HCT116 (cell line): ENCODE data around the gene USP28. TPM values are rescaled to one million over a fixed set of nuclear protein-coding genes. Genes with fewer than 3 reads are reported as not detected.

ENCODE experiments used
- ATAC-seq: fragments of 200-7000 bp; cut with Tn5 transposase; 2 replicates; pipeline ENCODE4 v1.9.1; 2020; ENCODE audit warnings: mild to moderate bottlenecking, moderate library complexity
- BruUV-seq: library from RNA; stranded (reverse); fragments of 400-500 nt; replicated peaks from 2 replicates; lab custom pipeline; 2021; lab: Mats Ljungman, UMichigan
- CTCF ChIA-PET: fragments of 300-600 bp; sonication (Branson Sonifier 250); formaldehyde crosslinking; loops from one replicate; lab custom pipeline; 2021; ENCODE audit warnings: antibody characterized with exemption; lab: Charles Lee
- POLR2A ChIA-PET: fragments of 300-600, 350-600 bp; sonication (Branson Sonifier 250); formaldehyde crosslinking; loops from one replicate; lab custom pipeline; 2021; ENCODE audit warnings: antibody characterized with exemption; lab: Charles Lee
- RAD21 ChIA-PET, 2 experiments: fragments of 300-600 bp; sonication (Branson Sonifier 250); formaldehyde crosslinking; loops; one replicate each; lab custom pipeline; 2023; ENCODE audit warnings: low total read pairs in 2 of 2; ENCODE audit not compliant: uncharacterized antibody in 2 of 2, unreplicated experiment in 2 of 2, low non-redundant PET in 1 of 2; lab: Charles Lee
- DNase-seq: peaks from one replicate; pipeline ENCODE4 v3.0.0-alpha.2; 2010; ENCODE audit warnings: low read depth, low spot score
- H2AFZ ChIP-seq: fragments of 200-600 bp; shearing (Covaris generic), sonication (generic); 2 replicates; pipeline ENCODE4 v1.6.1; 2017; ENCODE audit warnings: low read depth, mixed run types, mixed read lengths, antibody characterized with exemption, low read length; ENCODE audit not compliant: poor library complexity, severe bottlenecking
- H3K27ac ChIP-seq: 2 replicates; pipeline ENCODE4 v1.5.1; 2012; ENCODE audit warnings: low read depth, low read length
- H3K27me3 ChIP-seq: fragments of 200-600 bp; sonication (generic); 2 replicates; pipeline ENCODE4 v1.6.1; 2016; ENCODE audit warnings: mixed run types, low read length, mixed read lengths; ENCODE audit not compliant: insufficient read depth
- H3K36me3 ChIP-seq, 2 experiments: fragments of 200-500 bp in 1 of 2; fragments of 200-600 bp in 1 of 2; sonication (Bioruptor generic) in 1 of 2; sonication (generic) in 1 of 2; 2 replicates each; pipeline versions ENCODE4 v1.5.1 to v1.6.1; 2014 to 2016; ENCODE audit warnings: low read length in 2 of 2, inconsistent platforms in 1 of 2, mixed read lengths in 1 of 2, mixed run types in 1 of 2; ENCODE audit not compliant: insufficient read depth in 2 of 2, control insufficient read depth in 1 of 2
- H3K4me1 ChIP-seq, 2 experiments: fragments of 200-600 bp in 1 of 2; sonication (generic) in 1 of 2; 2 replicates each; pipeline versions ENCODE4 v1.5.1 to v1.6.1; 2012 to 2017; ENCODE audit warnings: low read length in 2 of 2, inconsistent platforms in 1 of 2, mild to moderate bottlenecking in 1 of 2, mixed read lengths in 1 of 2, mixed run types in 1 of 2, moderate library complexity in 1 of 2; ENCODE audit not compliant: insufficient read depth in 2 of 2, control insufficient read depth in 1 of 2
- H3K4me2 ChIP-seq: fragments of 200-600 bp; sonication (generic); 2 replicates; pipeline ENCODE4 v1.6.1; 2017; ENCODE audit warnings: mixed run types, low read length, mixed read lengths
- H3K4me3 ChIP-seq, 2 experiments: fragments of 200-600 bp in 1 of 2; sonication (generic) in 1 of 2; replicated peaks in 1 of 2; 2 replicates each; pipeline ENCODE4 v1.5.1; 2011 to 2016; ENCODE audit warnings: low read length in 2 of 2, control low read depth in 1 of 2, low read depth in 1 of 2, mild to moderate bottlenecking in 1 of 2, mixed read lengths in 1 of 2, mixed run types in 1 of 2
- H3K79me2 ChIP-seq: fragments of 200-600 bp; sonication (generic); 2 replicates; pipeline ENCODE4 v1.6.1; 2017; ENCODE audit warnings: mild to moderate bottlenecking, mixed run types, low read length, moderate library complexity, mixed read lengths; ENCODE audit not compliant: insufficient read depth
- H3K9ac ChIP-seq: fragments of 200-600 bp; sonication (generic); 2 replicates; pipeline ENCODE4 v1.6.1; 2016; ENCODE audit warnings: low read length, mixed read lengths
- H3K9me2 ChIP-seq: fragments of 200-600 bp; sonication (generic), shearing (Covaris generic); 2 replicates; pipeline ENCODE4 v1.6.1; 2017; ENCODE audit warnings: mixed run types, mild to moderate bottlenecking, moderate library complexity; ENCODE audit not compliant: insufficient read depth
- H3K9me3 ChIP-seq, 2 experiments: fragments of 200-500 bp in 1 of 2; fragments of 200-600 bp in 1 of 2; sonication (Bioruptor generic) in 1 of 2; sonication (generic) in 1 of 2; 2 replicates each; pipeline ENCODE4 v1.6.1; 2014 to 2017; ENCODE audit warnings: low read length in 2 of 2, mixed read lengths in 2 of 2, inconsistent platforms in 1 of 2, low read depth in 1 of 2, mild to moderate bottlenecking in 1 of 2, mixed run types in 1 of 2, moderate library complexity in 1 of 2; ENCODE audit not compliant: control insufficient read depth in 1 of 2, insufficient read depth in 1 of 2
- H4K20me1 ChIP-seq: fragments of 200-600 bp; sonication (generic), shearing (Covaris generic); 2 replicates; pipeline ENCODE4 v1.6.1; 2017; ENCODE audit warnings: mixed run types, mild to moderate bottlenecking, moderate library complexity; ENCODE audit not compliant: insufficient read depth
- ATF3 ChIP-seq: IDR thresholded peaks from 2 replicates; pipeline ENCODE4 v1.6.1; 2012
- CBX3 ChIP-seq: IDR thresholded peaks from 2 replicates; pipeline ENCODE4 v1.6.1; 2012; ENCODE audit warnings: low read depth
- CEBPB ChIP-seq: IDR thresholded peaks from 2 replicates; pipeline ENCODE4 v1.6.1; 2012; ENCODE audit warnings: low read depth
- CTCF ChIP-seq, 3 experiments: fragments of 200-600 bp in 1 of 3; sonication (generic) in 1 of 3; IDR thresholded peaks in 2 of 3; conservative IDR thresholded peaks in 1 of 3; 2 replicates each; pipeline ENCODE4 v1.5.1; 2012 to 2017; ENCODE audit warnings: low read depth in 2 of 3, low read length in 2 of 3, antibody characterized with exemption in 1 of 3, borderline replicate concordance in 1 of 3, control low read depth in 1 of 3, mild to moderate bottlenecking in 1 of 3, mixed read lengths in 1 of 3, mixed run types in 1 of 3, moderate library complexity in 1 of 3; ENCODE audit not compliant: insufficient read depth in 1 of 3
- ELF1 ChIP-seq: IDR thresholded peaks from 2 replicates; pipeline ENCODE4 v1.6.1; 2012; ENCODE audit warnings: low read depth, borderline replicate concordance
- FOSL1 ChIP-seq: IDR thresholded peaks from 2 replicates; pipeline ENCODE4 v1.6.1; 2012; ENCODE audit warnings: low read depth
- JUND ChIP-seq: IDR thresholded peaks from 2 replicates; pipeline ENCODE4 v1.6.1; 2012
- MAX ChIP-seq: IDR thresholded peaks from 2 replicates; pipeline ENCODE4 v1.6.1; 2012
- POLR2AphosphoS5 ChIP-seq: IDR thresholded peaks from 2 replicates; pipeline ENCODE4 v1.6.1; 2011; ENCODE audit warnings: mild to moderate bottlenecking, low read depth, low read length, moderate library complexity
- SIN3A ChIP-seq: IDR thresholded peaks from 2 replicates; pipeline ENCODE4 v1.6.1; 2012; ENCODE audit warnings: low read depth
- SP1 ChIP-seq: IDR thresholded peaks from 2 replicates; pipeline ENCODE4 v1.6.1; 2012; ENCODE audit warnings: low read depth
- SRF ChIP-seq: IDR thresholded peaks from 2 replicates; pipeline ENCODE4 v1.6.1; 2012; ENCODE audit warnings: low read depth
- TCF7L2 ChIP-seq: IDR thresholded peaks from 2 replicates; pipeline ENCODE4 v1.7.0; 2011; ENCODE audit warnings: borderline replicate concordance, inconsistent platforms; ENCODE audit not compliant: insufficient read depth, insufficient read length; ENCODE audit errors: extremely low read depth
- YY1 ChIP-seq: IDR thresholded peaks from 2 replicates; pipeline ENCODE4 v1.6.1; 2011; ENCODE audit warnings: low read length, low read depth, moderate library complexity, mild to moderate bottlenecking; ENCODE audit not compliant: insufficient replicate concordance; ENCODE audit errors: extremely low read depth
- ZBTB33 ChIP-seq: IDR thresholded peaks from 2 replicates; pipeline ENCODE4 v1.6.1; 2011; ENCODE audit warnings: mild to moderate bottlenecking, low read length, moderate library complexity; ENCODE audit not compliant: insufficient replicate concordance; ENCODE audit errors: extremely low read depth
- ZFX ChIP-seq: fragments of 450-650 bp; IDR thresholded peaks from 2 replicates; pipeline ENCODE4 v1.6.1; 2017
- ZNF274 ChIP-seq: fragments of 200-500 bp; sonication (Bioruptor generic); IDR thresholded peaks from 2 replicates; pipeline ENCODE4 v1.6.1; 2014; ENCODE audit warnings: mild to moderate bottlenecking, low read depth, low read length, inconsistent platforms
- intact Hi-C: fragments of 100-400 bp; cut with micrococcal nuclease; formaldehyde crosslinking; loops from 2 replicates; pipeline ENCODE4 v1.10.0; 2022
- total RNA-seq: library from RNA; stranded (reverse); gene quantifications from one replicate; pipeline ENCODE4 v1.2.1, GENCODE V29; 2021; ENCODE audit not compliant: unreplicated experiment

Gene USP28
- total RNA-seq, 1 experiment from 2014 or later, result 23.5 TPM

GRCh38 chr11:113828191-113828590, 47.2 kb downstream of the USP28 start:
- no peak overlapping the region for H3K27ac ChIP-seq
- no peaks in the 10 kb centered on the region for H3K27me3 ChIP-seq
- no peaks in the 10 kb centered on the region for H3K9me3 ChIP-seq
- no peak overlapping the region for H3K9ac ChIP-seq
- peaks cover 3% of the 10 kb centered on the region in 2 experiments; a peak in 3 of 4 replicates for H3K36me3 ChIP-seq
- H4K20me1 ChIP-seq, result no peaks in the 10 kb centered on the region
- H3K9me2 ChIP-seq, result no peaks in the 10 kb centered on the region
- intact Hi-C loops, result no loop called here
- DNase-seq, result no peak
- TF ChIP-seq TCF7L2, result no peak
- no peak for TF ChIP-seq SP1
- no peak for TF ChIP-seq ZFX
- TF ChIP-seq SRF, result no peak
- TF ChIP-seq CEBPB, result no peak
- no peak for TF ChIP-seq ZNF274
- TF ChIP-seq, all 23 proteins: peak for 0
- ChIA-PET RAD21 (no interaction called here), POLR2A (no interaction called here), CTCF (no interaction called here)
- no peaks in the 10 kb centered on the region for H3K4me1 ChIP-seq
- ATAC-seq, result no peak
- no peak overlapping the region for H3K4me3 ChIP-seq
- no peaks in the 10 kb centered on the region for H3K79me2 ChIP-seq
- no peak overlapping the region for H2AFZ ChIP-seq
- BruUV-seq, result no TSS peak
- H3K4me2 ChIP-seq, result no peak overlapping the region

- Histone ChIP-seq H3K9ac (no peak overlapping the region), H3K79me2 (no peaks in the 10 kb centered on the region), H3K4me2 (no peak overlapping the region), H3K36me3 (peaks cover 3 to 6% of the 10 kb centered on the region in 2 experiments; a peak in 3 of 4 replicates), H3K4me1 (no peaks in the 10 kb centered on the region), H3K4me3 (no peak overlapping the region), H3K9me2 (no peaks in the 10 kb centered on the region), H3K9me3 (no peaks in the 10 kb centered on the region), H2AFZ (no peak overlapping the region), H3K27ac (no peak overlapping the region), H4K20me1 (no peaks in the 10 kb centered on the region), H3K27me3 (no peaks in the 10 kb centered on the region)
- TF ChIP-seq MAX, result no peak
- no peak for TF ChIP-seq SRF
- no peak for TF ChIP-seq YY1
- TF ChIP-seq CTCF (IDR thresholded peaks at IDR 0.05 in 2 of 3, conservative IDR thresholded peaks at IDR 0.05 in 1 of 3; ENCODE audit: borderline replicate concordance in 1 of 3, insufficient read depth in 1 of 3, low read depth in 2 of 3, low read length in 2 of 3), result no peak
- no peak for TF ChIP-seq ZBTB33
- no peak for TF ChIP-seq JUND
- no peak for TF ChIP-seq ZFX
- TF ChIP-seq ATF3, result no peak
- TF ChIP-seq CBX3, result no peak
- TF ChIP-seq POLR2AphosphoS5, result no peak
- TF ChIP-seq SIN3A, result no peak
- no peak for TF ChIP-seq CEBPB
- TF ChIP-seq TCF7L2, result no peak
- no peak for TF ChIP-seq FOSL1
- TF ChIP-seq ELF1, result no peak
- TF ChIP-seq ZNF274, result no peak
- ATAC-seq (no peak), DNase-seq (no peak)
- ChIA-PET POLR2A (no interaction called here), CTCF (no interaction called here), RAD21 (no interaction called here)
- intact Hi-C loops, result no loop called here
- BruUV-seq, result no TSS peak
These were observed 47.9 kb downstream of the USP28 start for GRCh38 chr11:113827477-113827876.
